GM21423 (cell line): ENCODE results near the gene RAD51B.
"Not testable (repeated sequence)": the region's sequence is repeated elsewhere in the genome, so short reads cannot be mapped to it uniquely, and the experiment has no call there.

Source experiments
- ATAC-seq: cut with Tn5 transposase; IDR thresholded peaks from one replicate; pipeline ENCODE4 v1.9.1; 2021; ENCODE audit warnings: mild to moderate bottlenecking, moderate library complexity; ENCODE audit not compliant: unreplicated experiment

RAD51B gene

GRCh38 chr14:68016255-68016914, 196.8 kb downstream of the RAD51B start:
- ATAC-seq = no peak

- ATAC-seq = no peak
These were observed 199.0 kb downstream of the RAD51B start for GRCh38 chr14:68018598-68018997.

- no peak for ATAC-seq
These were observed 200.9 kb downstream of the RAD51B start for GRCh38 chr14:68020493-68020892.

- ATAC-seq = no peak
These were observed 201.6 kb downstream of the RAD51B start for GRCh38 chr14:68020999-68021663.

- no peak for ATAC-seq
These were observed 207.7 kb downstream of the RAD51B start for GRCh38 chr14:68027276-68027675.

GRCh38 chr14:68028075-68028474, 208.5 kb downstream of the RAD51B start:
- no peak for ATAC-seq

- ATAC-seq = not testable (repeated sequence)
These were observed 211.4 kb downstream of the RAD51B start for GRCh38 chr14:68031011-68031410.

- no peak for ATAC-seq
These were observed 212.6 kb downstream of the RAD51B start for GRCh38 chr14:68032154-68032553.

- ATAC-seq = no peak
These were observed 213.9 kb downstream of the RAD51B start for GRCh38 chr14:68033336-68033932.

- ATAC-seq = no peak
These were observed 215.3 kb downstream of the RAD51B start for GRCh38 chr14:68034896-68035295.

- ATAC-seq = no peak
These were observed 216.6 kb downstream of the RAD51B start for GRCh38 chr14:68036202-68036601.

GRCh38 chr14:68039593-68039992, 220.0 kb downstream of the RAD51B start:
- no peak for ATAC-seq

- ATAC-seq = no peak
These were observed 221.2 kb downstream of the RAD51B start for GRCh38 chr14:68040633-68041369.

- no peak for ATAC-seq
These were observed 222.3 kb downstream of the RAD51B start for GRCh38 chr14:68041876-68042354.

GRCh38 chr14:68042586-68043210, 223.1 kb downstream of the RAD51B start:
- ATAC-seq = no peak

GRCh38 chr14:68043752-68044151, 224.2 kb downstream of the RAD51B start:
- no peak for ATAC-seq

GRCh38 chr14:68047906-68048305, 228.3 kb downstream of the RAD51B start:
- ATAC-seq = no peak

GRCh38 chr14:68048815-68049214, 229.2 kb downstream of the RAD51B start:
- ATAC-seq = not testable (repeated sequence)

- no peak for ATAC-seq
These were observed 230.6 kb downstream of the RAD51B start for GRCh38 chr14:68050177-68050576.

GRCh38 chr14:68051146-68051545, 231.6 kb downstream of the RAD51B start:
- no peak for ATAC-seq

- no peak for ATAC-seq
These were observed 240.6 kb downstream of the RAD51B start for GRCh38 chr14:68060198-68060597.
